GM18858 (cell line): ENCODE data around the gene MROH2A.

Experiments
- ATAC-seq: cut with Tn5 transposase; IDR thresholded peaks from one replicate; pipeline ENCODE4 v1.9.1; 2021; ENCODE audit not compliant: unreplicated experiment

Gene MROH2A

GRCh38 chr2:233764761-233765160 is 13.4 kb upstream of the MROH2A start:
- no peak for ATAC-seq

- ATAC-seq = no peak
Measured at GRCh38 chr2:233766416-233766815, 11.7 kb upstream of the MROH2A start.

GRCh38 chr2:233768076-233768475 is 10.1 kb upstream of the MROH2A start:
- ATAC-seq = no peak

GRCh38 chr2:233769260-233769659 is 8.9 kb upstream of the MROH2A start:
- ATAC-seq = no peak

- ATAC-seq = no peak
Measured at GRCh38 chr2:233772153-233772552, 6.0 kb upstream of the MROH2A start.

GRCh38 chr2:233772583-233772982 is 5.5 kb upstream of the MROH2A start:
- no peak for ATAC-seq

- ATAC-seq = no peak
Measured at GRCh38 chr2:233773854-233774253, 4.3 kb upstream of the MROH2A start.

- ATAC-seq = no peak
Measured at GRCh38 chr2:233775414-233775813, 2.7 kb upstream of the MROH2A start.

GRCh38 chr2:233779722-233780121 is 1.6 kb downstream of the MROH2A start:
- no peak for ATAC-seq

- no peak for ATAC-seq
Measured at GRCh38 chr2:233780771-233781170, 2.6 kb downstream of the MROH2A start.

- no peak for ATAC-seq
Measured at GRCh38 chr2:233789554-233789953, 11.4 kb downstream of the MROH2A start.

GRCh38 chr2:233791151-233791882 is 13.2 kb downstream of the MROH2A start:
- no peak for ATAC-seq

GRCh38 chr2:233791883-233792329 is 13.8 kb downstream of the MROH2A start:
- no peak for ATAC-seq

GRCh38 chr2:233792720-233793119 is 14.6 kb downstream of the MROH2A start:
- no peak for ATAC-seq

- ATAC-seq = no peak
Measured at GRCh38 chr2:233793465-233794127, 15.5 kb downstream of the MROH2A start.

GRCh38 chr2:233794128-233794658 is 16.1 kb downstream of the MROH2A start:
- ATAC-seq = no peak

GRCh38 chr2:233795735-233796171 is 17.6 kb downstream of the MROH2A start:
- no peak for ATAC-seq

- no peak for ATAC-seq
Measured at GRCh38 chr2:233796254-233796653, 18.1 kb downstream of the MROH2A start.

- no peak for ATAC-seq
Measured at GRCh38 chr2:233798335-233799086, 20.4 kb downstream of the MROH2A start.

- ATAC-seq = no peak
Measured at GRCh38 chr2:233799087-233799665, 21.0 kb downstream of the MROH2A start.

- no peak for ATAC-seq
Measured at GRCh38 chr2:233799716-233800115, 21.6 kb downstream of the MROH2A start.
